IMR-90 (cell line): Measurements from ENCODE around the gene SRBD1. TPM values are rescaled to one million over a fixed set of nuclear protein-coding genes. Genes with fewer than 3 reads are reported as not detected.

Experiments
- CEBPB ChIP-seq: IDR thresholded peaks from 2 replicates; pipeline ENCODE4 v1.6.1; 2012; ENCODE audit warnings: low read depth, low read length, improper control_type of control experiment
- MAFK ChIP-seq: IDR thresholded peaks from 2 replicates; pipeline ENCODE4 v1.6.1; 2012; ENCODE audit warnings: low read depth, low read length, improper control_type of control experiment
- MAZ ChIP-seq: IDR thresholded peaks from 2 replicates; pipeline ENCODE4 v1.6.1; 2012; ENCODE audit warnings: low read depth, mild to moderate bottlenecking, low read length, improper control_type of control experiment, moderate library complexity, borderline replicate concordance
- RFX5 ChIP-seq: IDR thresholded peaks from 2 replicates; pipeline ENCODE4 v1.8.0; 2012; ENCODE audit warnings: low read depth, mild to moderate bottlenecking, low read length, moderate library complexity
- SMC3 ChIP-seq: fragments of 150-350 bp; IDR thresholded peaks from 2 replicates; pipeline ENCODE4 v1.6.1; 2016; ENCODE audit warnings: low read depth, mild to moderate bottlenecking, antibody characterized with exemption, low read length, moderate library complexity
- USF2 ChIP-seq: fragments of 150-350 bp; IDR thresholded peaks from 2 replicates; pipeline ENCODE4 v1.6.1; 2017; ENCODE audit warnings: mild to moderate bottlenecking, antibody characterized with exemption, low read length, low read depth
- polyA plus RNA-seq, 3 experiments: library from polyadenylated mRNA; depleted of rRNA; stranded (reverse); fragments of >200 nt; gene quantifications; 2 replicates each; pipeline ENCODE4 v1.2.3, GENCODE V29; 2012; ENCODE audit warnings: low replicate concordance in 1 of 3
- total RNA-seq: library from RNA; depleted of rRNA; stranded (reverse); fragments of >200 nt; gene quantifications from 2 replicates; pipeline ENCODE4 v1.2.3, GENCODE V29; 2012

The SRBD1 gene
- total and polyA plus RNA-seq, 2 of the 4 experiments (the other 2 are of a cell fraction) = 3.5 to 14.7 TPM

- TF ChIP-seq USF2 (no peak), CEBPB (no peak), SMC3 (no peak), MAZ (no peak), RFX5 (no peak), MAFK (no peak)
Observed at GRCh38 chr2:45567974-45568789, 42.9 kb downstream of the SRBD1 start (continued).
